Mucosa of descending colon (tissue), 3 donors: ENCODE data around the gene SYNM. TPM values are rescaled to one million over a fixed set of nuclear protein-coding genes. Genes with fewer than 3 reads are reported as not detected.

ENCODE experiments used
- ATAC-seq: fragments of 200-7000 bp; cut with Tn5 transposase; one replicate; pipeline ENCODE4 v1.9.1; 2020; ENCODE audit warnings: mild to moderate bottlenecking, moderate library complexity
- DNase-seq, 3 donors: peaks; one replicate each; pipeline ENCODE4 v3.0.0-alpha.2; 2020
- H3K36me3 ChIP-seq: fragments of 200-600 bp; one replicate; pipeline ENCODE4 v1.8.0; 2021; ENCODE audit warnings: low read depth, mild to moderate bottlenecking
- H3K4me1 ChIP-seq: fragments of 200-600 bp; one replicate; pipeline ENCODE4 v1.8.0; 2021; ENCODE audit warnings: low read depth, mild to moderate bottlenecking
- H3K4me3 ChIP-seq: fragments of 200-600 bp; one replicate; pipeline ENCODE4 v1.8.0; 2021; ENCODE audit warnings: mild to moderate bottlenecking
- H3K9me3 ChIP-seq: fragments of 200-600 bp; one replicate; pipeline ENCODE4 v1.8.0; 2021; ENCODE audit warnings: mild to moderate bottlenecking
- CTCF ChIP-seq: fragments of 200-600 bp; IDR thresholded peaks from one replicate; pipeline ENCODE4 v1.8.0; 2022; ENCODE audit warnings: antibody characterized with exemption, mild to moderate bottlenecking
- intact Hi-C, 2 donors: fragments of 100-400 bp; cut with DNase I in 1 of 2; cut with micrococcal nuclease in 1 of 2; formaldehyde crosslinking; loops; one replicate each; pipeline versions ENCODE4 v1.11.0 to v1.11.1; 2022; cut with DNase I, micrococcal nuclease
- total RNA-seq, 3 donors: library from RNA; stranded (reverse); fragmentation: NEBNext Ultra II Directional in 2 of 3; extraction: Animal tissue kit (Norgen Biotek cat#: 25700) in 2 of 3; gene quantifications; one replicate each; pipeline versions ENCODE4 v1.2.1 to v1.2.4, GENCODE V29; 2021 to 2023
- donor health status: DM: no; HTN: no; CAD: no; lungs with moderate emphysema.
- donor health status: DM: no; HTN: no; CAD: no.
- donor health status: DM: no; HTN: yes; CAD: no.

The SYNM gene
- total RNA-seq, 3 donors from 2014 or later: 10.9 to 777 (median 37.0) TPM

- intact Hi-C loops: no loop called here
- H3K4me3 ChIP-seq: no peak overlapping the region
- no peak for ATAC-seq
- no peak for DNase-seq
- no peaks in the 10 kb centered on the region for H3K9me3 ChIP-seq
- no peaks in the 10 kb centered on the region for H3K36me3 ChIP-seq
- H3K4me1 ChIP-seq: peaks cover 3% of the 10 kb centered on the region
- TF ChIP-seq CTCF: no peak
Measured at GRCh38 chr15:99117111-99117510, 12.2 kb downstream of the SYNM start.

GRCh38 chr15:99117563-99118257 lies 12.8 kb downstream of the SYNM start:
- intact Hi-C loops: no loop called here

GRCh38 chr15:99118258-99118632 lies 13.4 kb downstream of the SYNM start:
- no peak for DNase-seq
- intact Hi-C loops: no loop called here

More at GRCh38 chr15:99117563-99118257, 12.8 kb downstream of the SYNM start:
- H3K4me1 ChIP-seq: peaks cover 3% of the 10 kb centered on the region
- no peak for TF ChIP-seq CTCF
- no peak for DNase-seq
- no peak overlapping the region for H3K4me3 ChIP-seq
- ATAC-seq: no peak
- H3K9me3 ChIP-seq: no peaks in the 10 kb centered on the region
- no peaks in the 10 kb centered on the region for H3K36me3 ChIP-seq

GRCh38 chr15:99118801-99119546 lies 14.1 kb downstream of the SYNM start:
- no peak for TF ChIP-seq CTCF
- DNase-seq (no peak), ATAC-seq (no peak)
- Histone ChIP-seq H3K9me3 (no peaks in the 10 kb centered on the region), H3K4me1 (peaks cover 10% of the 10 kb centered on the region), H3K36me3 (no peaks in the 10 kb centered on the region), H3K4me3 (no peak overlapping the region)
- intact Hi-C loops: no loop called here

More at GRCh38 chr15:99118258-99118632, 13.4 kb downstream of the SYNM start:
- no peak for ATAC-seq
- H3K4me3 ChIP-seq: no peak overlapping the region
- H3K36me3 ChIP-seq: no peaks in the 10 kb centered on the region
- peaks cover 3% of the 10 kb centered on the region for H3K4me1 ChIP-seq
- no peak for TF ChIP-seq CTCF
- H3K9me3 ChIP-seq: no peaks in the 10 kb centered on the region

GRCh38 chr15:99120050-99120777 lies 15.3 kb downstream of the SYNM start:
- Histone ChIP-seq H3K9me3 (no peaks in the 10 kb centered on the region), H3K4me1 (peaks cover 14% of the 10 kb centered on the region), H3K36me3 (no peaks in the 10 kb centered on the region), H3K4me3 (no peak overlapping the region)
- ATAC-seq (no peak), DNase-seq (no peak)
- intact Hi-C loops: no loop called here
- TF ChIP-seq CTCF: no peak
